Measurements from ENCODE around the gene GPR55. TPM values are rescaled to one million over a fixed set of nuclear protein-coding genes. Genes with fewer than 3 reads are reported as not detected.

GPR55 gene
- total and polyA plus RNA-seq, 2 donors (not counting 3 experiments of a cell fraction or from before 2014, with no cell fraction given): not detected

GRCh38 chr2:230866756-230867523, 58.1 kb downstream of the GPR55 start:
- no peaks in the 10 kb centered on the region for H4K20me1 ChIP-seq (replicated peaks; ENCODE audit: control insufficient read depth, extremely low read depth, insufficient read depth, low read length)
- no peaks in the 10 kb centered on the region for H3K9me3 ChIP-seq (replicated peaks; ENCODE audit: control insufficient read depth, insufficient read depth, low read length)
- no peak overlapping the region for H3K9ac ChIP-seq (replicated peaks; ENCODE audit: extremely low read depth, insufficient read depth, low read length)
- no peak overlapping the region for H3K4me2 ChIP-seq (ENCODE audit: insufficient read depth, low read length)
- FAIRE-seq (no peak), DNase-seq (ENCODE audit: low read depth, low spot score) (peak; percentile 13)
- no peaks in the 10 kb centered on the region for H3K9me1 ChIP-seq (replicated peaks; ENCODE audit: control insufficient read depth, extremely low read depth, insufficient read depth, low read length)
- BruUV-seq (replicated peaks): no TSS peak
- no peak overlapping the region for H3K4me3 ChIP-seq (replicated peaks in 1 of 3; ENCODE audit: insufficient read depth in 1 of 3, low read depth in 1 of 3, low read length in 3 of 3)
- peaks cover 20 to 29% of the 10 kb centered on the region in 2 experiments for H3K27me3 ChIP-seq (ENCODE audit: control insufficient read depth in 2 of 2, insufficient read depth in 2 of 2, low read length in 2 of 2)
- peaks cover 4% of the 10 kb centered on the region for H3K4me1 ChIP-seq (ENCODE audit: control insufficient read depth, extremely low read depth, insufficient read depth, low read length)
- no peaks in the 10 kb centered on the region for H3K79me2 ChIP-seq (ENCODE audit: control insufficient read depth, insufficient read depth, low read length)
- H2AFZ ChIP-seq (ENCODE audit: low read depth, low read length): no peak overlapping the region
- no peaks in the 10 kb centered on the region for H3K36me3 ChIP-seq (ENCODE audit: control insufficient read depth in 2 of 2, extremely low read depth in 1 of 2, insufficient read depth in 2 of 2, low read length in 2 of 2)
- ChIA-PET POLR2A (no interaction called here), CTCF (interaction anchor here (0.7 to 1.3 kb wide), 4 partner anchors 14 to 120 kb away, joined by 3 read pairs; no protein-coding TSS in a partner anchor)
- no peak for TF ChIP-seq POLR2AphosphoS5 (IDR thresholded peaks at IDR 0.05; ENCODE audit: insufficient read depth, low read depth, low read length)
- no peak for TF ChIP-seq POLR2A (IDR thresholded peaks at IDR 0.05; ENCODE audit: low read depth, low read length)
- TF ChIP-seq FOS (IDR thresholded peaks at IDR 0.05; ENCODE audit: borderline replicate concordance, insufficient read depth, low read length): no peak
- TF ChIP-seq, protein P1, sequence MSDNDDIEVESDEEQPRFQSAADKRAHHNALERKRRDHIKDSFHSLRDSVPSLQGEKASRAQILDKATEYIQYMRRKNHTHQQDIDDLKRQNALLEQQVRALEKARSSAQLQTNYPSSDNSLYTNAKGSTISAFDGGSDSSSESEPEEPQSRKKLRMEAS (IDR thresholded peaks at IDR 0.05; ENCODE audit: insufficient read depth, insufficient read length): no peak
- TF ChIP-seq JUN (IDR thresholded peaks at IDR 0.05; ENCODE audit: borderline replicate concordance, insufficient read depth, insufficient read length, low read depth): no peak
- TF ChIP-seq, protein P2, sequence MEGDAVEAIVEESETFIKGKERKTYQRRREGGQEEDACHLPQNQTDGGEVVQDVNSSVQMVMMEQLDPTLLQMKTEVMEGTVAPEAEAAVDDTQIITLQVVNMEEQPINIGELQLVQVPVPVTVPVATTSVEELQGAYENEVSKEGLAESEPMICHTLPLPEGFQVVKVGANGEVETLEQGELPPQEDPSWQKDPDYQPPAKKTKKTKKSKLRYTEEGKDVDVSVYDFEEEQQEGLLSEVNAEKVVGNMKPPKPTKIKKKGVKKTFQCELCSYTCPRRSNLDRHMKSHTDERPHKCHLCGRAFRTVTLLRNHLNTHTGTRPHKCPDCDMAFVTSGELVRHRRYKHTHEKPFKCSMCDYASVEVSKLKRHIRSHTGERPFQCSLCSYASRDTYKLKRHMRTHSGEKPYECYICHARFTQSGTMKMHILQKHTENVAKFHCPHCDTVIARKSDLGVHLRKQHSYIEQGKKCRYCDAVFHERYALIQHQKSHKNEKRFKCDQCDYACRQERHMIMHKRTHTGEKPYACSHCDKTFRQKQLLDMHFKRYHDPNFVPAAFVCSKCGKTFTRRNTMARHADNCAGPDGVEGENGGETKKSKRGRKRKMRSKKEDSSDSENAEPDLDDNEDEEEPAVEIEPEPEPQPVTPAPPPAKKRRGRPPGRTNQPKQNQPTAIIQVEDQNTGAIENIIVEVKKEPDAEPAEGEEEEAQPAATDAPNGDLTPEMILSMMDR (IDR thresholded peaks at IDR 0.05; ENCODE audit: extremely low read depth in 1 of 2, insufficient read depth in 1 of 2, low read depth in 1 of 2, low read length in 2 of 2): no peak
- TF ChIP-seq EZH2 (IDR thresholded peaks at IDR 0.05; ENCODE audit: borderline replicate concordance, low read depth, low read length, severe bottlenecking): no peak
- no peak for TF ChIP-seq MYC (IDR thresholded peaks at IDR 0.05; ENCODE audit: low read depth, low read length)
- no peak for TF ChIP-seq GATA2 (IDR thresholded peaks at IDR 0.05; ENCODE audit: insufficient read depth, insufficient read length, low read depth, low read length)
- intact Hi-C loops (cut with micrococcal nuclease): no loop called here
- dilution Hi-C loops (cut with MboI; ENCODE audit: extremely low pct_ligation_motif_present, low sequenced_read_pairs): no loop called here
- no peak overlapping the region for H3K27ac ChIP-seq (ENCODE audit: insufficient read depth, low read depth, low read length)

All from endothelial cell of umbilical vein (primary cell).